ENCODE data around the gene PRRT1B. TPM values are rescaled to one million over a fixed set of nuclear protein-coding genes. Genes with fewer than 3 reads are reported as not detected.

PRRT1B gene
- total and polyA plus RNA-seq, 4 donors, result 0.96 to 7.9 (median 3.8) TPM

DNA sequence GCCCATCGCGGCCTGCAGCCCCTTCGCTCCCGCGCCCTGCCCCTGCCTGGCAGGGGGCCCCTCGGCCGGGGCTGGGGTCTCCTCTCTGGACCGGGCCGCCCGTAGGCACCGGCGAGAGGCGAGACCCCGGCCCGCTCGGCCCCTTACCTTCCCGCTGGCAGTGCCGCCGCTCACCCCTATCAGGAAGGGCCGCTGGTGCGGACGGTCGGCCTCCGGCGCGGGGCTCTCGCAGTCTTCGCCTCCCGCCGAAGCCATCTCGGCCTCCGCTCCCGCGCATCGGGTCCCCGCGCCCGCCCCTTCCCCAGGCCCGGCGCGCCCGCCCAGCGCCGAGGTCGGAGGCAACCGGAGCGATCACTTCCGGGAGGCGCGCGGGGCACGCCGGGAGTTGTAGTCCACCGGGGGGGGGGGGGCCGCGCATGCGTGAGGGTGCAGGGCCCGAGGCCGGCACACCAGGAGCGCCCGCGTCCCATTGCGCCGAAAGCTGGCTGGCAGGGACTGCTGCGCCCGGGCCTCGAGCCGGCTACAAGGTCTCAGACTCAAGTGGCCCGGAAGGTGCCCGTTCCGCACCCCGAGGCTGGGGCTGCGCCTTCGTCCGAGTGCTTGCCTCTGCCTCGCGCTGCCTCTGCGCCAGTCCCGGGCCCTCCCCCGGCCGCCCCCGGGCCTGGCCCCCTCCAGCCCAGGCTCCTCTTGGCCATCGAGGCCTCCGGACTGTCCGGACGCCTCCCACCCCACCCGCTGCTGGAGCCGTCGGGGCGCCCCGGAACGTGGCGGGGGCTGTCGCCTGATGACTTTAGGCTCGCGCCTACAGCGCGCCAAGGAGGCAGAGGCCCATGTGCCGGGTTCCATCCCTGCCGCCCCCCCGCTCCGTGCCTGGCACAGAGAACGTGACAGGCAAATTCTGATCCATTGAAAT, 14.1 kb upstream of the PRRT1B start, which contains the start of gene UCK1:
Gene UCK1 (minus strand): TSS at position 344 of the 913 bp plus-strand sequence. CDS start 89 bp downstream, at position 255.
- Histone ChIP-seq H3K36me3 (ENCODE audit: control insufficient read depth in 4 of 4, insufficient read depth in 4 of 4, low read length in 4 of 4) (peaks cover 0 to 26% (median 8%) of the 10 kb centered on the region in 4 donors), H3K4me3 (peak within 1 kb of the TSS; percentile 87), H3K27ac (ENCODE audit: low read depth in 1 of 2, low read length in 1 of 2) (peak within 1 kb of the TSS; percentile 68 to 80), H3K9ac (ENCODE audit: insufficient read depth in 1 of 2, low read length in 2 of 2) (peak within 1 kb of the TSS in 1 of 2 donors; percentile 46), H3K4me1 (ENCODE audit: control insufficient read depth in 5 of 5, insufficient read depth in 5 of 5, low read length in 5 of 5) (peaks cover 0 to 14% (median 12%) of the 10 kb centered on the region in 5 donors), H3K9me3 (ENCODE audit: control insufficient read depth in 4 of 4, insufficient read depth in 3 of 4, low read length in 3 of 4) (no peaks in the 10 kb centered on the region), H3K27me3 (ENCODE audit: control insufficient read depth in 3 of 3, insufficient read depth in 3 of 3, low read length in 2 of 3) (no peaks in the 10 kb centered on the region)
- TF ChIP-seq, protein P1, sequence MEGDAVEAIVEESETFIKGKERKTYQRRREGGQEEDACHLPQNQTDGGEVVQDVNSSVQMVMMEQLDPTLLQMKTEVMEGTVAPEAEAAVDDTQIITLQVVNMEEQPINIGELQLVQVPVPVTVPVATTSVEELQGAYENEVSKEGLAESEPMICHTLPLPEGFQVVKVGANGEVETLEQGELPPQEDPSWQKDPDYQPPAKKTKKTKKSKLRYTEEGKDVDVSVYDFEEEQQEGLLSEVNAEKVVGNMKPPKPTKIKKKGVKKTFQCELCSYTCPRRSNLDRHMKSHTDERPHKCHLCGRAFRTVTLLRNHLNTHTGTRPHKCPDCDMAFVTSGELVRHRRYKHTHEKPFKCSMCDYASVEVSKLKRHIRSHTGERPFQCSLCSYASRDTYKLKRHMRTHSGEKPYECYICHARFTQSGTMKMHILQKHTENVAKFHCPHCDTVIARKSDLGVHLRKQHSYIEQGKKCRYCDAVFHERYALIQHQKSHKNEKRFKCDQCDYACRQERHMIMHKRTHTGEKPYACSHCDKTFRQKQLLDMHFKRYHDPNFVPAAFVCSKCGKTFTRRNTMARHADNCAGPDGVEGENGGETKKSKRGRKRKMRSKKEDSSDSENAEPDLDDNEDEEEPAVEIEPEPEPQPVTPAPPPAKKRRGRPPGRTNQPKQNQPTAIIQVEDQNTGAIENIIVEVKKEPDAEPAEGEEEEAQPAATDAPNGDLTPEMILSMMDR (IDR thresholded peaks at IDR 0.05; ENCODE audit: control extremely low read depth, extremely low read depth), result no peak
- ATAC-seq (ENCODE audit: insufficient read depth, low FRiP score) (peak; percentile 97), DNase-seq (peak; percentile 90 to 92 (median 91))
- 8 to 17% methylated on average over 57 to 103 of the region's 103 CpGs for WGBS, 2 donors

DNA sequence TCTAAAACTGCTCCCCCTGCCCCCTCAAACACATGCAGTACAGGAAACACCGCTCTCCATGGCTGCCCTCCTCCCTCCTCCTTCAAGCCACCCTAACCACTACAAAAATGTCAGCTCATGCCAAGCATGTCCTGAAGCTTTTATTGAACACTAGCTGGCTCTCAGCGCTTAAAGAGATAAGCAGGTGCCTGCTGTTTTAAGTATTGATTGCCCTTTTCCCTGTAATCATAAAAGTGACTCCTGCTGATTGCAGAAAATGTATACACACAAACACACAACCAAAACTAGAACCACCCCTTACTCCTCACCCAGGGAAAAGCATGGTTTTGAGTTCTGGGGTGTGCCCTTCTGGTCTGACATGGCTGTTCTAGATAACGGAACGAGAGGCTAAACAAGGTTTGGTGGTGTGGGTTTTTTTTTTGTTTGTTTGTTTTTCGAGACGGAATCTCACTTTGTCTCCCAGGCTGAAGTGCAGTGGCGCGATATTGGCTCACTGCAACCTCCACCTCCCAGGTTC, 10.5 kb upstream of the PRRT1B start:
- Histone ChIP-seq H3K36me3 (ENCODE audit: control insufficient read depth in 4 of 4, insufficient read depth in 4 of 4, low read length in 4 of 4) (peaks cover 0 to 2% (median 0%) of the 10 kb centered on the region in 4 donors), H3K9me3 (ENCODE audit: control insufficient read depth in 4 of 4, insufficient read depth in 3 of 4, low read length in 3 of 4) (no peaks in the 10 kb centered on the region), H3K27me3 (ENCODE audit: control insufficient read depth in 3 of 3, insufficient read depth in 3 of 3, low read length in 2 of 3) (no peaks in the 10 kb centered on the region), H3K4me1 (ENCODE audit: control insufficient read depth in 5 of 5, insufficient read depth in 5 of 5, low read length in 5 of 5) (peaks cover 0 to 12% (median 11%) of the 10 kb centered on the region in 5 donors), H3K27ac (ENCODE audit: low read depth in 1 of 2, low read length in 1 of 2) (no peak overlapping the region), H3K9ac (ENCODE audit: insufficient read depth in 1 of 2, low read length in 2 of 2) (no peak overlapping the region), H3K4me3 (no peak overlapping the region)
- no peak for DNase-seq
- ATAC-seq (ENCODE audit: insufficient read depth, low FRiP score), result no peak
- WGBS, 2 donors, result 37 to 40% methylated on average over 8 of the region's 8 CpGs
- TF ChIP-seq, protein P1 (IDR thresholded peaks at IDR 0.05; ENCODE audit: control extremely low read depth, extremely low read depth), result no peak

DNA sequence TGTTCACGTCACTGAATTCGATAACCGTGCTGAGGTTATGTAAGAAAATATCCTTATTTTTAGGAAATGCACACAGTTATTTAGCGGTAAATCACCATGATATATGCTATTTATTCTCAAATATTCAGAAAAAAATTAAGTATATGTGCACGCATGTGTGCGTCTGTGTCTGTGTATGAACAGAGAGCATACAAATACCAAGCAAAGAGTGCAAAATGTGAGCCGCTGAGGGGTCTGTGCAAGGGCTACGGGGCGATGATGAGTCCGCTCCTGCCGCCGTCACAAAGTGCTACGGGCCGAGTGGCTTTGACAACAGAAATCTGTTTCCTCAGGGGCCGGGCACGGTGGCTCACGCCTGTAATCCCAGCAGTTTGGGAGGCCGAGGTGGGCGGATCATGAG, 7.4 kb upstream of the PRRT1B start:
- Histone ChIP-seq H3K4me3 (no peak overlapping the region), H3K4me1 (ENCODE audit: control insufficient read depth in 5 of 5, insufficient read depth in 5 of 5, low read length in 5 of 5) (peaks cover 0 to 5% (median 0%) of the 10 kb centered on the region in 5 donors), H3K9ac (ENCODE audit: insufficient read depth in 1 of 2, low read length in 2 of 2) (no peak overlapping the region), H3K27ac (ENCODE audit: low read depth in 1 of 2, low read length in 1 of 2) (no peak overlapping the region), H3K27me3 (ENCODE audit: control insufficient read depth in 3 of 3, insufficient read depth in 3 of 3, low read length in 2 of 3) (no peaks in the 10 kb centered on the region), H3K36me3 (ENCODE audit: control insufficient read depth in 4 of 4, insufficient read depth in 4 of 4, low read length in 4 of 4) (no peaks in the 10 kb centered on the region), H3K9me3 (ENCODE audit: control insufficient read depth in 4 of 4, insufficient read depth in 3 of 4, low read length in 3 of 4) (no peaks in the 10 kb centered on the region)
- DNase-seq (no peak), ATAC-seq (ENCODE audit: insufficient read depth, low FRiP score) (no peak)
- TF ChIP-seq, protein P1 (IDR thresholded peaks at IDR 0.05; ENCODE audit: control extremely low read depth, extremely low read depth), result no peak
- WGBS, 2 donors, result 97% methylated on average over 19 of the region's 19 CpGs

Measured in lung (tissue), 12 donors.